GM18526 (cell line): ENCODE results near the gene CCDC73.

Source experiments
- POLR2A ChIP-seq: IDR thresholded peaks from 3 replicates; pipeline ENCODE4 v1.6.1; 2011; ENCODE audit not compliant: insufficient read length; ENCODE audit errors: extremely low read depth

CCDC73 gene

DNA sequence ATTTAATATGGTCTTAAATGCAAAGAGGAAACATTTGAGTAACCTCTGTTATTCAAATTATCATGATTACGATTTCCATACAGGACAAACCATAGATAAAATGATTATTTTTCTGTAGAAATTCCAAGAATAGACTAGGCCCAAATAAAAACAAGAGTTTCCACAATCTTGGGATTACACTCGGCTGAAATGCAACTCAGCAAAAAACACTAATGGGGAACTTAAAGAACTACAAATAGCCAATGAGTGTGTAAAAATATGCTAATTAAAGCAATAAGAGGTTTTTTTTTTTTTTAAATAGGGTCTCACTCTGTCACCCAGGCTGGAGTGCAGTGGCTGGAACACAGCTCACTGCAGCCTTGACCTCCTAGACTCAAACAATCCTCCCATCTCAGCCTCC lies 24.7 kb upstream of the CCDC73 start:
- TF ChIP-seq POLR2A = no peak

DNA sequence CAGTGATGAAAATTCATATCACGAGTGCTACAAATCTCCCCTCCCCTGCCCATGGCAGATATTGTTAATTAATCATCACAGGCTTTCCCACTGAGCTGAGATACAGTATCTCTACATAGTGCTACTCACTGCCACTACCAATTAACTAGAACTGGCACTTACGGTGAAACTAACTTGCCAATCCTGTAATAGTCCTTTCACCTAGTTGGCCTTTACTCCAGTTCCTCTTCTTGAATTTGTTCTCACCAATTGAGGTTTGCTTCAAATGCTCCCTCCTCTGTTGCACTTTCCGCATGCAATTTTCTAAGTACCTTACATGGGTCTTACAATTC lies 23.4 kb upstream of the CCDC73 start:
- TF ChIP-seq POLR2A = no peak

DNA sequence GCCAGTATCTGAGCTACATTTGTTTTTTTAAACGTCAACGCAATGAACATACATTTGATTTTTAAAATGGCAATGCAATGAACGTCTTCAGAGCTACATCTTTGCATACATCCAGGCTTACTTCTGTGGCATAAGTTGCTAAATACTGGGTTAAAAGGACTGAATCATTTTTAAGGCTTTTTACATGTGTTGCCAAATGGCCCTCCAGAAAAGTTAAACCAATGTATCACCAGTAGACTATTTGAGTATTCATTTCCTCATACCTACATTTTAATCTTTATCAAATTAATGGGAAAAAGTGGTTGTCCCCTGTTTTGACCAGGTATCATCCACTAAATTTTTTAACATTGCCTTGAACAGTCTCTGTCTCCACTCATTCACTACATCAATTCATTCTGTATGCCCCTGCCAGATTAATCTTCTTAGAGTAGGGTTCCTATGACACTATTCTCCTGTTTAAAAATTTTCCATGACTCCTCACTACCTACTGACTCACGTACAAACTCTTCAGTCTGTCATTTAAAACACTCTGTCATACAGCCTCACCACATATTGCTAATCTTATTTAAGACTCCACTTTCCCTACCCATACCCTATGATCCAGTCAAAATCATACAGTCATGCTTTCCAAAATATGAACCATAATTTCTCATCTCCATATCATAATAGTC lies 22.9 kb upstream of the CCDC73 start:
- TF ChIP-seq POLR2A = no peak

DNA sequence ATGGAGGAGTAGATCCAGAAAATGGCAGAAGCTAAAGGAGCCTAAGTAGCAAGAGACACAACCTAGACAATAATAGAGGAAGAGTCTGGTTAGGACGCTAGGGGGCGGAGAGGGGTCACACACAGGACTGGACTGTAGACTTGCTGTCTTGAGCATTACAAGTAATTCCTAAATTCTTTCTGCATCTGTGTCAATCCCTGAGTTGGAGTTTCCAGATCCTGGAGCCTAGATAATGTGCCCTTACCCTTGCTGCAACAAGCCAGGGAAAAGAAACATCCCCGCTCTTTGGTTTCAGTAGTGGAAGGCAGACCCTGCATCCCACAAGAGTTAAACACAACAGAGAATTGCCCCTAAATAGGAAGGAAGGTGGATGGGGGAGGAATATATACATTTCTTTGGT lies 14.9 kb upstream of the CCDC73 start:
- no peak for TF ChIP-seq POLR2A

DNA sequence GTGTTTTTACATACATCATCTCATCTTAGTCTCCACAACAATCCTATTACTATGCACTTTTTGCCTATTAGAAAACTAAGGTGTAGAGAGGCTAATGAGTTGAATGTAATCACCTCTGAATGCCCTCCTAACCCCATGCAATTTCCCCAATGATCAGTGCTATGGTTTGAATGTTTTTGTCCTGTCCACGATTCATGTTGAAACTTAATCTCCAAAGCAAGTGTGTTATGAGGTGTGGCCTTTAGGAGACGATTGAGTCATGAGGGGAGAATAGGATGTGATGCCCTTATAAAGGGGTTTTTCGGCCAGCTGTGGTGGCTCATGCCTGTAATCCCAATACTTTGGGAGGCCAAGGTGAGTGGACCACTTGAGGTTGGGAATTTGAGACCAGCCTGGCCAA lies 2.0 kb upstream of the CCDC73 start:
- no peak for TF ChIP-seq POLR2A

DNA sequence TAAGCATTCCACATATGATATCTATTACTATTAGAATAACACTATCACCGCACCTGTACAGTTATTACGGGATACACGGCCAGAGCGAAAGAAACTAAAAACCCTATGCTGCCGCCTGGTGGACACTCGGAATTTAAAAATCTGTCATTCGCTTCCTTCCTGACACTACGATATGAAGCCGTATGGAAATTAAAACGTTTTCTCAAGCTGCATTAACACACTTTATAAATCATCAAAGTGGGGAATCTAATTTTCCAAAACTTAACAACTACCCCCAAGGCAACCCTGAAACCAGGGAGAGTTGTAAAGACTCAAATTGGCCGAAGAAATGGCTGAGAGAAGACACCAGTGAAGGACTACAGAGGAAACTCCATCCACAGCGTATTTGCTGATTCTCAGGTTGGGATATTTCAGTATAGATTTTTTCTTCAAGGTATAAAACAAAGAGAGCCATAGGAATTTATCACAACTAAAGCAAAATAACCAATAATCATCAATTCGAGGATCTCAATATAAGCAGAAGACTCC lies 1.4 kb downstream of the CCDC73 start:
- no peak for TF ChIP-seq POLR2A

DNA sequence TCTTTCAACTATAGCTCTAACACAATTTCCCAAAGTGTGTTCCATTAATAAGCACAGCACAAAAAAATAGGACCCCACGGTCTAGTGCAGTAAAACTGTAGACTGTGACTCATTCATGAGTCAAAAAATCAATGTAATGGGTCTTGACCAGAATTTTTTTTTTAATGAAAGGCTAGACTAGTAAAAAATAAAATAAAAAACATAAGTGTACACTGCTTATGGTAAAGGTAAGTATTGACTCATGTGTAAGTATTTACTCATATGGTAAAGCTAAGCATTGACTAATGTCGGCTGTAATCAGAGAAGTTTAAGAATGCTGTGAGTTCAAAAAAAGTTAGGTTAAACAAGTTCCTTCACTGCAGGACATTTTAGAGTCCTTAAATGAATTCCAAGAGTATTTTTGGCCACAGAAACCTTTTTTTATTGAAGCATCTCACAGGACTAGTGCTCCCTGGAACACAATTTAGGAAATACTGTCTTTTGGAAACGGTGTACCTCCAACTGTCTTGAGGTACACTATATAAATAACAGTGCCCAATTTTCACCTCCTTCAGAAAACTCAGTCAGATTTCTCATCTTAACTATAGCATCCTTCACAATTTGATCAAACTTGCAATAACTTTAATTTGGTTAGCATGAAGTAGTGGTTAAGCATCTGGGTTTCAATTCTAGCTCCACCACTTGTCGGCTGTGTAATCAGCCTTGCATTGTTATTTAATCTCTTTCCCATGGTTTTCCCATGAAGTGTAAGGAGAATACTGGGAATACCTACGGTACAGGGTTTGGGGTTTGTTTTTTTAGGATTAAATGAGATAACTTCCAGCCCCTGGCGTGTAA lies 2.1 kb downstream of the CCDC73 start:
- no peak for TF ChIP-seq POLR2A

DNA sequence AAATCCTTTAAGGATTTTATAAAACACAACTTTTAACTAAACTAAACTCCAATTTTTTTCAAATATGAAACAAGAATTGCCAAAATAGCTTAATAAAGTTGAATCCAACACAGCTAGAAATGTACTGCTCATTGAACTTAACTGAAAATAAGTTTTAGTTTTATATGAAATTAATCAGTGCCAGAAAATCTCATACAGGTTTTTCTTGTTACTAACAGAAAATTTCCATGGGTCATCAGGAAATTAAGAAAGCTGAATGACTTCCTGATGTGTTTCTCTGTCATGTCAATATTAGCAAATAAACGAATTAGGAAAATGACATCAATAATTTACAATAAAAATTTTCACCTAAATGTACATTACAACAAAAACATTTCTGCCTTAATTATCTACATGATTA lies 3.5 kb downstream of the CCDC73 start:
- TF ChIP-seq POLR2A = no peak

DNA sequence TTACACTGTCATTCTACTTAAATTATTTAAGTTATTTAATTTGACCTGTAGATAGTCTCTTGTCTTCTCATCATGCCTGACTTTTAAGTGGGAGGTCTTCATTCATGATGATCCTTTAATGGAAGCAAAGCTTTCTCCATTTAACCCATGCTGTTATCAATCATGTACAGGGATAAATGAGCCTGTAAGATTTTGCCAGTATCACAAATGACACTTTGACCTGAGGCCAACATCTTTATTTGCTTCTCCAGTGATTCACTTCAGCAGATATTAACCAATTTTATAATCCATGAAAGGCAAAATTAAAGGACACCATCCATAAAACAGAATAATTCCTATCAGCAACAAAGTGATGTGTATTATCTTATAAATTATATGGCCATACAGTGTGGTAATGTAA lies 7.7 kb downstream of the CCDC73 start:
- TF ChIP-seq POLR2A = no peak

DNA sequence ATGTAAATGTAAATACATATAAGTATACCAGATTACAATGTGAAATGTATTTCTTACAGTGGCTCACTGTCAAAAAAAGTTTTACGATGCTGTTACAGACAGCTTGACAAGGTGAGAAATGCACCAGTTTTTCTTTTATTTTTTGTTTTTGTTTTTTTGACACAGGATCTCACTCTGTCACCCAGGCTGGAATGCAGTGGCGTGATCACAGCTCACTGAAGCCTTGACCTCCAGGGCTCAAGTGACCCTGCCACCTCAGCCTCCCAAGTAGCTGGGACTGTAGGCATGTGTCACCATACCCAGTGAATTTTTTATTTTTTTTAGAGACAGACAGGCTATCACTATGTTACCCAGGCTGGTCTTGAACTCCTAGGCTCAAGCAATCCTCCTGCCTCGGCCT lies 9.2 kb downstream of the CCDC73 start:
- TF ChIP-seq POLR2A = no peak

DNA sequence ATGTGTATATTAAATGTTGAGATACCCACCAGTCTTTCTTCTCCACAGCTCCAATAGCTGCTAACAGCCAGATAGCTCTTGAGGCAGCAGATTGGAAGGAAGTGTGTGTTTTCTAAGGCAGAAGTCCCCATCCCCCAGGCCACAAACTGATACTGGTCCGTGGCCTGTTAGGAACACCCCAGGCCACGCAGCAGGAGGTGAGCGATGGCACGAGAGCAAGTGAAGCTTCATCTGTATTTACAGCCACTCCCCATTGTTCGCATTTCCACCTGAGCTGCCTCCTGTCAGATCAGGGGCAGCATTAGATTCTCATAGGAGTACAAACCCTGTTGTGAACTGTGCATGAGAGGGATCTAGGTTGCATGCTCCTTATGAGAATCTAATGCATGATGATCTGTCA lies 12.7 kb downstream of the CCDC73 start:
- no peak for TF ChIP-seq POLR2A

DNA sequence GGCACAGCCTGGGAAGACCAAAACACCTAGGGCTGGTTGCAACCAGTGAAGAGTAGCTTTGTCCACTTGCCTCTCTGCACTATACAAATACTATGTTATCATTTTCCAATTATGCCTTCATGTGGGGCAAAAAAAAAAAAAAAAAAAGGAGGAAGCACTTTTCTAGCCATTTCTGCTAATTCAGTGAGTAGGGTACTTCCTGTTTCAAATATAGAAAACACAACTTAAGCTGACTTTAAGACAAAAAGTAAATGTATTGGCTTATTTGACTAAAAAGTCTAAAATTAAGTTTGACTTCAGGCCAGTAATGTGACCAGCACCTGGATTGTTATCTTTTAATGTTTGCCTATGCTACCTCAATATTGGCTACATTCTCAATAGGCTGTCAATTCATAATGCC lies 15.3 kb downstream of the CCDC73 start:
- no peak for TF ChIP-seq POLR2A

DNA sequence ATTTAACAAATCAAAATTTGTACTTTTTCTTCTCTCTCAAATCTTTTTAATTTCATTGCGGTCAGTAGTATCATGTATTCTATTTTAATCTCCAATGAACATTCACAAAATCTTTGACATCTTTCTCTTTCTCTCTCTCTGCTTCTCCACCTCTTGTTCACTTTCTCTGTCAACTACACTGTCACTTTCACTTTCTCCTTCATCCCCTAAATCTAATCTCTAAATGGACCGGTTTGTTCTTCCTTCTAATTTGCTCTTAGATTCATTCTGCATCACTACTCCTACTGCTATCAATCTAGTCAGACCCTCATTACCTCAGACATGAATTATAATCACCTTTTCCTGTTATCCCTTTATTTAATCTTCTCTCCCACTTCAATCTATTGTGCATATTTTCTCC lies 18.6 kb downstream of the CCDC73 start:
- no peak for TF ChIP-seq POLR2A

DNA sequence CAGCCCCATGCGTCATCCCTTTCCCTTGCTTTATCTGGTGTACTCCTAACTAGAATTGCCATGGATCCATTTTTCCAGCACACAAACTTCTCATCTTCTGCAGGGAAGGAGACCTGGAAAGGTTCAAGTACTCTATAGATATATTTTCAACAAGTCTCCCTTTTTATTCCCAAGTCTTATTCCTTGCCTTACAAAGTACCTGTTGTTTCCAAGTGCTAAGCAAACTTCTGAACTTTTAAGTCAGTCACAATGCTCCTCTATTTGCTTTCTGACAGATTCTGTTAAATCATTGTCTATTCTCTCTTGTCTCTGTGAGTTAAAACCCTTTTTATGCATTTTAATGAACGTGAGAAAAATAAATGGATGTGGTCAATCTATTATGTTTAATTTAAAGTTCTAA lies 20.4 kb downstream of the CCDC73 start:
- TF ChIP-seq POLR2A = no peak

DNA sequence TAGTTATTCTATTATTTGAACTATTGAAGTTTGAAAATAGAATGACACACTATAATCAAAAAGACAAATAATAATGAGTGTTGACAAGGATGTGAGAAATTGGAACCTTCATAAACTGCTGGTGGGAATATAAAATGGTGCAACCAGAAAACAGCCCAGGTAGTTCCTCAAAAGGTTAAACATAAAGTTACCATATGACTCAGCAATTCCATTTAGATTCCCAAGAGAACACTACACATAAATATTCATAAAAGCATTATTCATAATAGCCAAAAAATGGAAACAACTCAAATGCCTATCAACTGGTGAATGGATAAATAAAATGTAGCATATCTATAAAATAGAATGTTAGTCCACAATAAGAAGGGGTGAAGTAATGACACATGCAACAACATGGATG lies 21.7 kb downstream of the CCDC73 start:
- no peak for TF ChIP-seq POLR2A

DNA sequence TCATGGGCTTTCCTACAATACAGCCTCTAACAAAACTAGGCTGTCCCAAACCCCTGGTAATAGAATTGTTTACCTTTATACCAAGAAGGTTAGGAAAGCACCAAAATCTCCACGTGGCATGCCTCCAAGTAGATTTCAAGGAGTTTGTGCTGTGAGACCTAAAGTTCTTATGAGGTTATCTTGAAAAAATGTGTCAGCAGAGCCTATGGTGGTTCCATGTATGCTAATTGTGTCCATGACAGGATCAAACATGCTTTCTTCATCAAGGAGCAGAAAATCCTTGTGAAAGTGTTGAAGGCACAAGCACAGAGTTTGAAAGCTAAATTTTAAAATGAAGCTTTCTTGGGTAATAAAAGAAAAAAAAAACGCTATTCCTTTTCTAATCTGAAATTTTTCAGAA lies 36.2 kb downstream of the CCDC73 start:
- no peak for TF ChIP-seq POLR2A

DNA sequence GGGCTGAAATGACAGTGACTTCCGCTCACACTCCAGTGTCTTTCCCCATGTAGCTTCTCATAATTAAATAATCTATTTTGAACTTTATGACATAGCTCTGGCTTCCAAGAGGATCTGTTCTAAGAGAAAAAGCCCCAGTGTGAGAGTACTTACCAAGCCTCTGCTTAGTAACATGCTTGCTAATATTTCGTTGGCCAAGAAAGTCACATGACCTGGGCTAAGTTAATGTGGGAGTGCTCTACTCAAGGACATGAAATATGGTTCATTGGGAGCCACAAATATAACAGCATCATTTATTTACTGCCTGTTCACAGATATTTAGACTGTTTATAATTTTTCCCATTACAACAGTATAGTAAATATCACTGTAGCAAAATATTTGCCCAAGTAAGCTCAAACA lies 42.5 kb downstream of the CCDC73 start:
- no peak for TF ChIP-seq POLR2A

DNA sequence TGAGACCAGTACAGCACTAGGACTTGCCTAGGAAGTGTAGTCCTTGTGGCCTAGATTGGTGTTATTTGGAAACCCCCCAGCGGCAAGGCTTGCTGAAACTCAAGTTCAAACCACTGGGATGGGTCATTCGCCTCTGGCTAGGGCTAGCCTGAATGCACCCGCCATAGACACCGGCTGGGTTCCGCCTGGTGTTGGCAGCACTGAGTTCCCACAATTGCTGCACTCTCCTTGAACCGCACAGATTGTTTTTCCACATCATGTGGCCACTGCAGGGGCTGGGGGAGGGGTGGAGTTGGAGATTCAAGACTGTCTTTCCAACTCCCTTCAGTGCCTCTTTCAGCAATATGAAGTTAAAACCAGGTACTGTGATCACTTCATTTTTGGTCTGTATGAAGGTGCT lies 43.1 kb downstream of the CCDC73 start:
- TF ChIP-seq POLR2A = no peak
